Smooth muscle cell (in vitro differentiated cells): ENCODE results near the gene TOP3B. TPM values are rescaled to one million over a fixed set of nuclear protein-coding genes. Genes with fewer than 3 reads are reported as not detected.

Experiments
- DNase-seq: peaks from one replicate; lab custom pipeline; 2025; ENCODE audit not compliant: unreplicated experiment; lab: John Stamatoyannopoulos, UW
- H2AFZ ChIP-seq: fragments of 200-600 bp; sonication (generic); 2 replicates; pipeline ENCODE4 v1.6.0; 2016; ENCODE audit warnings: antibody characterized with exemption, low read depth, mild to moderate bottlenecking
- H3F3A ChIP-seq: fragments of 200-600 bp; sonication (generic); 2 replicates; pipeline ENCODE4 v1.6.0; 2017; ENCODE audit warnings: antibody characterized with exemption, low read depth
- H3K27ac ChIP-seq: fragments of 200-600 bp; sonication (generic); 2 replicates; pipeline ENCODE4 v1.5.1; 2016; ENCODE audit warnings: low read depth, mild to moderate bottlenecking
- H3K27me3 ChIP-seq: fragments of 200-600 bp; sonication (generic); 2 replicates; pipeline ENCODE4 v1.6.1; 2016; ENCODE audit warnings: low read depth, mild to moderate bottlenecking
- H3K36me3 ChIP-seq: fragments of 200-600 bp; sonication (generic); 2 replicates; pipeline ENCODE4 v1.5.1; 2016; ENCODE audit warnings: low read depth
- H3K4me1 ChIP-seq: fragments of 200-600 bp; sonication (generic); 2 replicates; pipeline ENCODE4 v1.5.1; 2016; ENCODE audit warnings: low read depth
- H3K4me2 ChIP-seq: fragments of 200-600 bp; sonication (generic); 2 replicates; pipeline ENCODE4 v1.6.0; 2016; ENCODE audit warnings: mild to moderate bottlenecking
- H3K4me3 ChIP-seq: fragments of 200-600 bp; sonication (generic); 2 replicates; pipeline ENCODE4 v1.5.1; 2016; ENCODE audit warnings: mild to moderate bottlenecking
- H3K79me2 ChIP-seq: fragments of 200-600 bp; sonication (generic); 2 replicates; pipeline ENCODE4 v1.6.0; 2016; ENCODE audit warnings: low read depth, mild to moderate bottlenecking
- H3K9ac ChIP-seq: fragments of 200-600 bp; sonication (generic); 2 replicates; pipeline ENCODE4 v1.6.0; 2016; ENCODE audit warnings: low read depth
- H3K9me3 ChIP-seq: fragments of 200-600 bp; sonication (generic); replicated peaks from 2 replicates; pipeline ENCODE4 v1.5.1; 2016; ENCODE audit warnings: low read depth
- H4K20me1 ChIP-seq: fragments of 200-600 bp; sonication (generic); 2 replicates; pipeline ENCODE4 v1.6.0; 2016; ENCODE audit warnings: low read depth
- CTCF ChIP-seq: fragments of 200-600 bp; sonication (generic); IDR thresholded peaks from 2 replicates; pipeline ENCODE4 v1.5.1; 2017; ENCODE audit warnings: borderline replicate concordance, mild to moderate bottlenecking, antibody characterized with exemption; ENCODE audit not compliant: insufficient read depth, poor library complexity, severe bottlenecking
- WGBS: methylation state at CpG from one replicate; pipeline ENCODE4 v1.1.7; 2016; ENCODE audit warnings: low lambda C conversion rate; 5-methylcytosine and 5-hydroxymethylcytosine counted together
- polyA plus RNA-seq: library from polyadenylated mRNA; unstranded; fragments of >200 nt; fragmentation: Nextera tagmentation; extraction: Ambion mirVana; gene quantifications from 2 replicates; pipeline ENCODE4 v1.2.1, GENCODE V29; 2016
- total RNA-seq: library from RNA; depleted of rRNA; stranded (reverse); fragments of >200 nt; gene quantifications from 2 replicates; pipeline ENCODE4 v1.2.3, GENCODE V29; 2014

TOP3B gene
- total and polyA plus RNA-seq, 2 experiments from 2014 or later = 15.2 to 17.6 TPM

GRCh38 chr22:21968452-21969129, 14.0 kb downstream of the TOP3B start:
- no peaks in the 10 kb centered on the region for H3K9me3 ChIP-seq
- H4K20me1 ChIP-seq = peaks cover 7% of the 10 kb centered on the region
- no peak overlapping the region for H3K27ac ChIP-seq
- H3F3A ChIP-seq = no peaks in the 10 kb centered on the region
- TF ChIP-seq CTCF = no peak
- no peak overlapping the region for H3K4me2 ChIP-seq
- H2AFZ ChIP-seq = no peak overlapping the region
- WGBS = 95% methylated on average over 5 of the region's 5 CpGs
- H3K27me3 ChIP-seq = no peaks in the 10 kb centered on the region
- H3K4me1 ChIP-seq = no peaks in the 10 kb centered on the region
- H3K4me3 ChIP-seq = no peak overlapping the region
- no peaks in the 10 kb centered on the region for H3K36me3 ChIP-seq
- no peak for DNase-seq
- H3K79me2 ChIP-seq = no peaks in the 10 kb centered on the region
- no peak overlapping the region for H3K9ac ChIP-seq

GRCh38 chr22:21967693-21968271, 14.8 kb downstream of the TOP3B start:
- H3K9ac ChIP-seq = no peak overlapping the region
- H3K27ac ChIP-seq = no peak overlapping the region
- H4K20me1 ChIP-seq = peaks cover 7% of the 10 kb centered on the region
- H3K27me3 ChIP-seq = no peaks in the 10 kb centered on the region
- no peaks in the 10 kb centered on the region for H3K79me2 ChIP-seq
- TF ChIP-seq CTCF = no peak
- no peak for DNase-seq
- H3F3A ChIP-seq = no peaks in the 10 kb centered on the region
- no peak overlapping the region for H2AFZ ChIP-seq
- H3K4me3 ChIP-seq = no peak overlapping the region
- no peak overlapping the region for H3K4me2 ChIP-seq
- H3K36me3 ChIP-seq = no peaks in the 10 kb centered on the region
- no peaks in the 10 kb centered on the region for H3K4me1 ChIP-seq
- 98% methylated on average over 7 of the region's 7 CpGs for WGBS
- no peaks in the 10 kb centered on the region for H3K9me3 ChIP-seq

GRCh38 chr22:21966643-21967516, 15.7 kb downstream of the TOP3B start:
- no peak overlapping the region for H3K27ac ChIP-seq
- no peaks in the 10 kb centered on the region for H4K20me1 ChIP-seq
- H3K4me2 ChIP-seq = no peak overlapping the region
- 95% methylated on average over 16 of the region's 16 CpGs for WGBS
- DNase-seq = no peak
- H3K36me3 ChIP-seq = no peaks in the 10 kb centered on the region
- H3K4me1 ChIP-seq = no peaks in the 10 kb centered on the region
- H3F3A ChIP-seq = no peaks in the 10 kb centered on the region
- no peaks in the 10 kb centered on the region for H3K27me3 ChIP-seq
- H3K9me3 ChIP-seq = no peaks in the 10 kb centered on the region
- TF ChIP-seq CTCF = no peak
- no peak overlapping the region for H2AFZ ChIP-seq
- H3K9ac ChIP-seq = no peak overlapping the region
- H3K79me2 ChIP-seq = no peaks in the 10 kb centered on the region
- no peak overlapping the region for H3K4me3 ChIP-seq
